ENCODE measurements around the gene SERPINA1.

DNA sequence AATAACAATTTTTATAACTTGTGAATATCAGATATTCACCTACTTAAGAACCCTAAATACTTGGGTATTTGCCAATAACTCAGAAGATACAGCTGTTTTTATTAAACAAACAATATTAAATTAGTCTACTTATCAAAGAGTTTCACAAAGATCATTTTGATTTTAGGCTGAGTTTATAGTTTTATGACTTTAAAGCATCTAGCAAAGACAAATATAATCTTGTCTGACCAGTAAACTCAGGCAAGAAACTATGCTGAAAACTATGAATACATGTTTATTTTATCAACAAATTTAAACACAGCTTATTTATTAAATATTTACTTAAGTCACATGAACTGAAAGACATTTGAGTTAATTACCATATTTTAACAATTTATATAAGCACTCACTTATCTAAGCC, 18.5 kb upstream of the SERPINA1 start:
- TF ChIP-seq, protein P1, sequence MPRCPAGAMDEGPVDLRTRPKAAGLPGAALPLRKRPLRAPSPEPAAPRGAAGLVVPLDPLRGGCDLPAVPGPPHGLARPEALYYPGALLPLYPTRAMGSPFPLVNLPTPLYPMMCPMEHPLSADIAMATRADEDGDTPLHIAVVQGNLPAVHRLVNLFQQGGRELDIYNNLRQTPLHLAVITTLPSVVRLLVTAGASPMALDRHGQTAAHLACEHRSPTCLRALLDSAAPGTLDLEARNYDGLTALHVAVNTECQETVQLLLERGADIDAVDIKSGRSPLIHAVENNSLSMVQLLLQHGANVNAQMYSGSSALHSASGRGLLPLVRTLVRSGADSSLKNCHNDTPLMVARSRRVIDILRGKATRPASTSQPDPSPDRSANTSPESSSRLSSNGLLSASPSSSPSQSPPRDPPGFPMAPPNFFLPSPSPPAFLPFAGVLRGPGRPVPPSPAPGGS (IDR thresholded peaks at IDR 0.05): no peak
- no peak for TF ChIP-seq CBX8 (IDR thresholded peaks at IDR 0.05)

All from A549 (cell line).